ENCODE measurements around the gene MEGF6. TPM values are rescaled to one million over a fixed set of nuclear protein-coding genes. Genes with fewer than 3 reads are reported as not detected.

Gene MEGF6
- total and polyA plus RNA-seq, 7 donors: 0.67 to 5.5 (median 3.7) TPM

GRCh38 chr1:3606779-3607702 is 4.3 kb downstream of the MEGF6 start:
- WGBS, 3 donors: 90 to 95% (median 91%) methylated on average over 21 to 23 of the region's 23 CpGs
- intact Hi-C loops (cut with DNase I): no loop called here
- Histone ChIP-seq H3K4me1 (peaks cover 7% of the 10 kb centered on the region), H3K36me3 (ENCODE audit: insufficient read depth in 1 of 2, low read depth in 1 of 2) (no peaks in the 10 kb centered on the region), H3K9me3 (no peaks in the 10 kb centered on the region), H3K27me3 (ENCODE audit: insufficient read depth in 3 of 3, low read length in 2 of 3) (peaks cover 0 to 45% (median 9%) of the 10 kb centered on the region in 3 donors), H3K4me3 (no peak overlapping the region), H3K27ac (no peak overlapping the region)
- ATAC-seq (no peak), DNase-seq (no peak)
- no peak for TF ChIP-seq CTCF (IDR thresholded peaks at IDR 0.05)

- ATAC-seq (no peak), DNase-seq (no peak)
- Histone ChIP-seq H3K9me3 (no peaks in the 10 kb centered on the region), H3K27me3 (ENCODE audit: insufficient read depth in 3 of 3, low read length in 2 of 3) (peaks cover 0 to 31% (median 8%) of the 10 kb centered on the region in 3 donors), H3K4me1 (no peaks in the 10 kb centered on the region), H3K27ac (no peak overlapping the region), H3K4me3 (no peak overlapping the region), H3K36me3 (ENCODE audit: insufficient read depth in 1 of 2, low read depth in 1 of 2) (no peaks in the 10 kb centered on the region)
- 84 to 98% (median 90%) methylated on average over 7 of the region's 7 CpGs for WGBS, 3 donors
- intact Hi-C loops (cut with DNase I): no loop called here
- TF ChIP-seq CTCF (IDR thresholded peaks at IDR 0.05): no peak
These were observed 6.1 kb downstream of the MEGF6 start for GRCh38 chr1:3604997-3605823.

GRCh38 chr1:3604468-3604974 is 6.8 kb downstream of the MEGF6 start:
- no peak overlapping the region for H3K27ac ChIP-seq
- H3K9me3 ChIP-seq: no peaks in the 10 kb centered on the region
- no peaks in the 10 kb centered on the region for H3K4me1 ChIP-seq
- TF ChIP-seq CTCF (IDR thresholded peaks at IDR 0.05): no peak
- peaks cover 0 to 24% (median 5%) of the 10 kb centered on the region in 3 donors for H3K27me3 ChIP-seq (ENCODE audit: insufficient read depth in 3 of 3, low read length in 2 of 3)
- DNase-seq: no peak
- H3K36me3 ChIP-seq (ENCODE audit: insufficient read depth in 1 of 2, low read depth in 1 of 2): no peaks in the 10 kb centered on the region
- intact Hi-C loops (cut with DNase I): no loop called here
- no peak for ATAC-seq
- no peak overlapping the region for H3K4me3 ChIP-seq
- 87 to 96% (median 91%) methylated on average over 8 of the region's 8 CpGs for WGBS, 3 donors

- H3K27me3 ChIP-seq (ENCODE audit: insufficient read depth in 3 of 3, low read length in 2 of 3): peaks cover 0 to 17% (median 3%) of the 10 kb centered on the region in 3 donors
- DNase-seq: no peak
- no peak for TF ChIP-seq CTCF (IDR thresholded peaks at IDR 0.05)
These were observed 7.5 kb downstream of the MEGF6 start for GRCh38 chr1:3603571-3604467.

More at GRCh38 chr1:3603571-3604467, 7.5 kb downstream of the MEGF6 start:
- 82 to 85% (median 82%) methylated on average over 27 to 29 of the region's 29 CpGs for WGBS, 3 donors
- H3K4me1 ChIP-seq: peaks cover 3% of the 10 kb centered on the region
- H3K36me3 ChIP-seq (ENCODE audit: insufficient read depth in 1 of 2, low read depth in 1 of 2): no peaks in the 10 kb centered on the region
- no peak for ATAC-seq
- H3K9me3 ChIP-seq: no peaks in the 10 kb centered on the region
- no peak overlapping the region for H3K27ac ChIP-seq
- H3K4me3 ChIP-seq: no peak overlapping the region
- intact Hi-C loops (cut with DNase I): no loop called here
